Measurements from ENCODE around the gene SLC38A3.

DNA sequence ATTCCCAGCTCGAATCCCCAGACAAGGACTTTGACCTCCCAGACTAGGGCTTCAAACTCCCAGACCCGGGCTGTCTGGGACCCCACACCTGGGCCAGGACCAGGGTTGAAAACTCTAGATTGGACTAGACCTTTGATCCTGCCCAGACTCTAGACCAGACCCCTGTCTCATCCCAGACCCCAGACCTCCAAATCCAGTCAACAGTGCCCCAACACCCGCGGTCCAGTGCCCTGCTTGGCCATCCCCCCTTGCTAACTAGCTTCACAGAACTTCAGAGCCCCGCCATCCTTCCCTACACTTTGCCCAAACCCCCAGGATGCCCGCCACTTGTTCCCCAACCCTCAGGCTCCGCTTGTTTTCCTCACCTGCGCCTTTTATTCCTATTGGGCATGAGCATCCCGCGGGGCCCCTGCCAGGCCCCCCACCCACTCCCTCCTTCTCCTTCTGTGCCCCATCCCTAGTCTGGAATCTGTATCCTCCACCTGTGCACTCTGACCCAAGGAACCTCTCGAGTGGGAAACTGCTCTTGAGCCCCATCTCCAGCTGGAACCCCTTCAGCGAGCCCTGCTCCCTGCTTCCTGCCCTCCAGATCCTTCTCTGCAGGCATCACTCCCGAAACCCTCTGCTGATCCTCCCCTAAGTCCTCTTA is 31.5 kb downstream of the SLC38A3 start:
- TF ChIP-seq, protein P1, sequence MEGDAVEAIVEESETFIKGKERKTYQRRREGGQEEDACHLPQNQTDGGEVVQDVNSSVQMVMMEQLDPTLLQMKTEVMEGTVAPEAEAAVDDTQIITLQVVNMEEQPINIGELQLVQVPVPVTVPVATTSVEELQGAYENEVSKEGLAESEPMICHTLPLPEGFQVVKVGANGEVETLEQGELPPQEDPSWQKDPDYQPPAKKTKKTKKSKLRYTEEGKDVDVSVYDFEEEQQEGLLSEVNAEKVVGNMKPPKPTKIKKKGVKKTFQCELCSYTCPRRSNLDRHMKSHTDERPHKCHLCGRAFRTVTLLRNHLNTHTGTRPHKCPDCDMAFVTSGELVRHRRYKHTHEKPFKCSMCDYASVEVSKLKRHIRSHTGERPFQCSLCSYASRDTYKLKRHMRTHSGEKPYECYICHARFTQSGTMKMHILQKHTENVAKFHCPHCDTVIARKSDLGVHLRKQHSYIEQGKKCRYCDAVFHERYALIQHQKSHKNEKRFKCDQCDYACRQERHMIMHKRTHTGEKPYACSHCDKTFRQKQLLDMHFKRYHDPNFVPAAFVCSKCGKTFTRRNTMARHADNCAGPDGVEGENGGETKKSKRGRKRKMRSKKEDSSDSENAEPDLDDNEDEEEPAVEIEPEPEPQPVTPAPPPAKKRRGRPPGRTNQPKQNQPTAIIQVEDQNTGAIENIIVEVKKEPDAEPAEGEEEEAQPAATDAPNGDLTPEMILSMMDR (IDR thresholded peaks at IDR 0.05 in 2 of 3, conservative IDR thresholded peaks at IDR 0.05 in 1 of 3; ENCODE audit: insufficient read depth in 2 of 3, low read depth in 1 of 3, low read length in 3 of 3): no peak
- TF ChIP-seq POLR2A (conservative IDR thresholded peaks at IDR 0.05) (no peak), KAT8 (IDR thresholded peaks at IDR 0.05; ENCODE audit: low read depth) (no peak), RBM39 (optimal IDR thresholded peaks at IDR 0.05; ENCODE audit: low read depth, low read length) (no peak), ZNF584 (CRISPR knock-in tag; IDR thresholded peaks at IDR 0.05; ENCODE audit: low read depth) (no peak), NCOA1 (IDR thresholded peaks at IDR 0.05; ENCODE audit: low read depth) (no peak), BRD4 (IDR thresholded peaks at IDR 0.05) (no peak), HDAC2 (IDR thresholded peaks at IDR 0.05) (no peak), CEBPB (tag; IDR thresholded peaks at IDR 0.05) (no peak), ZKSCAN1 (IDR thresholded peaks at IDR 0.05; ENCODE audit: low read depth, low read length) (no peak)

Data from K562 (cell line).